ENCODE measurements around the gene KLF17.

DNA sequence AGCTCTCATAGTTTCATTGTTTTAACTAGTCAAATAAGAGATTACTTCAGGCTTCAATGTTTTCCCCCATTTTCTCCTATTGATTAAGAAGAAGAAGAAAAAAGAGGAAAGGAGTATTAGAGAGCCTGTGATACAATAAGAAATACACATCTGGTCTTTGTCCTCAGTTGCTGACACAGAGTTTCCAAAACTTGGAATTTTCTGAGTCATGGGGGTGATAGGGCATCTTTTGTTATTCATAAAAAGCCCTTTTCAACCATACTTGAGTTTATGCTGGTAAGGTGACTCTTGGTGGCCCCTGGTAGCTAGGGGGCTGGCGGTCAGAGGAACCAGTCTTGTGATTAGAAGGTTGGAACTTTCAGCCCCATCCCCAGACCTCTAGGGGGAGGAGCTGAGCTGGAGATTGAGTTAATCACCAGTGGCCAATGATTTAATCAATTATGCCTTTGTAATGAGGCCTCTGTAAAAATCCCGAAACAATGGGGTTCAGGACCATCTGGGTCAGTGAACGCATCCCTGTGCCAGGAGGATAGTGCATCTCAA, 51.7 kb downstream of the KLF17 start:
- TF ChIP-seq POLR2A (IDR thresholded peaks at IDR 0.05) (no peak), CTCF (IDR thresholded peaks at IDR 0.05) (no peak)

All from Peyer's patch (tissue), 4 donors.